Measurements from ENCODE around the gene ERC1. TPM values are rescaled to one million over a fixed set of nuclear protein-coding genes. Genes with fewer than 3 reads are reported as not detected.
"Not testable (repeated sequence)": the region's sequence is repeated elsewhere in the genome, so short reads cannot be mapped to it uniquely, and the experiment has no call there.

ERC1 gene
- total RNA-seq, 1 donor from 2014 or later, result 32.5 TPM

GRCh38 chr12:1185460-1186182, 194.6 kb downstream of the ERC1 start:
- DNase-seq (ENCODE audit: low read depth in 2 of 2), result peak in 1 of 2 donors; percentile 8

GRCh38 chr12:1186298-1186697, 195.3 kb downstream of the ERC1 start:
- no peak for DNase-seq (ENCODE audit: low read depth in 2 of 2)

GRCh38 chr12:1188016-1188415, 197.0 kb downstream of the ERC1 start:
- no peak for DNase-seq (ENCODE audit: low read depth in 2 of 2)

- no peak for DNase-seq (ENCODE audit: low read depth in 2 of 2)
Measured at GRCh38 chr12:1189163-1189562, 198.1 kb downstream of the ERC1 start.

- no peak for DNase-seq (ENCODE audit: low read depth in 2 of 2)
Measured at GRCh38 chr12:1195513-1195912, 204.5 kb downstream of the ERC1 start.

GRCh38 chr12:1197264-1198018, 206.4 kb downstream of the ERC1 start:
- DNase-seq (ENCODE audit: low read depth in 2 of 2), result no peak

- not testable (repeated sequence) for DNase-seq (ENCODE audit: low read depth in 2 of 2)
Measured at GRCh38 chr12:1198854-1199253, 207.8 kb downstream of the ERC1 start.

GRCh38 chr12:1199700-1200099, 208.7 kb downstream of the ERC1 start:
- DNase-seq (ENCODE audit: low read depth in 2 of 2), result peak in 1 of 2 donors; percentile 20

- no peak for DNase-seq (ENCODE audit: low read depth in 2 of 2)
Measured at GRCh38 chr12:1201030-1201429, 210.0 kb downstream of the ERC1 start.

- DNase-seq (ENCODE audit: low read depth in 2 of 2), result peak in 1 of 2 donors; percentile 26
Measured at GRCh38 chr12:1201886-1202285, 210.9 kb downstream of the ERC1 start.

- DNase-seq (ENCODE audit: low read depth in 2 of 2), result no peak
Measured at GRCh38 chr12:1203735-1204019, 212.7 kb downstream of the ERC1 start.

GRCh38 chr12:1204581-1205121, 213.6 kb downstream of the ERC1 start:
- DNase-seq (ENCODE audit: low read depth in 2 of 2), result peak; percentile 55 to 64

- DNase-seq (ENCODE audit: low read depth in 2 of 2), result peak in 1 of 2 donors; percentile 47
Measured at GRCh38 chr12:1205512-1206060, 214.6 kb downstream of the ERC1 start.

- DNase-seq (ENCODE audit: low read depth in 2 of 2), result peak in 1 of 2 donors; percentile 14
Measured at GRCh38 chr12:1206118-1206734, 215.2 kb downstream of the ERC1 start.

GRCh38 chr12:1207276-1207675, 216.3 kb downstream of the ERC1 start:
- DNase-seq (ENCODE audit: low read depth in 2 of 2), result no peak

- DNase-seq (ENCODE audit: low read depth in 2 of 2), result not testable (repeated sequence)
Measured at GRCh38 chr12:1208719-1209118, 217.7 kb downstream of the ERC1 start.

GRCh38 chr12:1212526-1212925, 221.5 kb downstream of the ERC1 start:
- no peak for DNase-seq (ENCODE audit: low read depth in 2 of 2)

GRCh38 chr12:1213205-1213604, 222.2 kb downstream of the ERC1 start:
- no peak for DNase-seq (ENCODE audit: low read depth in 2 of 2)

GRCh38 chr12:1213618-1214205, 222.7 kb downstream of the ERC1 start:
- DNase-seq (ENCODE audit: low read depth in 2 of 2), result no peak

GRCh38 chr12:1216560-1216959, 225.5 kb downstream of the ERC1 start:
- peak; percentile 13 to 17 for DNase-seq (ENCODE audit: low read depth in 2 of 2)

GRCh38 chr12:1217191-1217949, 226.3 kb downstream of the ERC1 start:
- peak; percentile 76 to 94 for DNase-seq (ENCODE audit: low read depth in 2 of 2)

All from lung microvascular endothelial cell (primary cell).